GM19193 (cell line): ENCODE measurements around the gene GLOD5.

Experiments
- POLR2A ChIP-seq: IDR thresholded peaks from 4 replicates; pipeline ENCODE4 v1.6.1; 2011; ENCODE audit not compliant: insufficient read depth, insufficient read length; ENCODE audit errors: extremely low read depth

GLOD5 gene

GRCh38 chrX:48784726-48785125 is 23.2 kb downstream of the GLOD5 start:
- no peak for TF ChIP-seq POLR2A

- TF ChIP-seq POLR2A = no peak
Measured at GRCh38 chrX:48785186-48785539, 23.6 kb downstream of the GLOD5 start.

- TF ChIP-seq POLR2A = no peak
Measured at GRCh38 chrX:48785540-48786214, 24.1 kb downstream of the GLOD5 start.

- no peak for TF ChIP-seq POLR2A
Measured at GRCh38 chrX:48786341-48786800, 24.8 kb downstream of the GLOD5 start, which contains the start of gene GATA1. Gene GATA1 (plus strand): TSS chrX:48786590. CDS start chrX:48791110, 4,520 bp downstream.

GRCh38 chrX:48786825-48787504 is 25.4 kb downstream of the GLOD5 start:
- TF ChIP-seq POLR2A = no peak

- TF ChIP-seq POLR2A = no peak
Measured at GRCh38 chrX:48787505-48788443, 26.2 kb downstream of the GLOD5 start.

GRCh38 chrX:48789366-48790220 is 28.0 kb downstream of the GLOD5 start:
- no peak for TF ChIP-seq POLR2A

GRCh38 chrX:48790477-48790876 is 28.9 kb downstream of the GLOD5 start:
- no peak for TF ChIP-seq POLR2A

- TF ChIP-seq POLR2A = no peak
Measured at GRCh38 chrX:48791063-48791820, 29.7 kb downstream of the GLOD5 start.

- TF ChIP-seq POLR2A = no peak
Measured at GRCh38 chrX:48792219-48792618, 30.7 kb downstream of the GLOD5 start.

- no peak for TF ChIP-seq POLR2A
Measured at GRCh38 chrX:48793935-48794334, 32.4 kb downstream of the GLOD5 start.

- no peak for TF ChIP-seq POLR2A
Measured at GRCh38 chrX:48794340-48794910, 32.9 kb downstream of the GLOD5 start.

GRCh38 chrX:48794911-48795515 is 33.5 kb downstream of the GLOD5 start:
- TF ChIP-seq POLR2A = no peak
